ENCODE measurements around the gene SULF2.

SULF2 gene

DNA sequence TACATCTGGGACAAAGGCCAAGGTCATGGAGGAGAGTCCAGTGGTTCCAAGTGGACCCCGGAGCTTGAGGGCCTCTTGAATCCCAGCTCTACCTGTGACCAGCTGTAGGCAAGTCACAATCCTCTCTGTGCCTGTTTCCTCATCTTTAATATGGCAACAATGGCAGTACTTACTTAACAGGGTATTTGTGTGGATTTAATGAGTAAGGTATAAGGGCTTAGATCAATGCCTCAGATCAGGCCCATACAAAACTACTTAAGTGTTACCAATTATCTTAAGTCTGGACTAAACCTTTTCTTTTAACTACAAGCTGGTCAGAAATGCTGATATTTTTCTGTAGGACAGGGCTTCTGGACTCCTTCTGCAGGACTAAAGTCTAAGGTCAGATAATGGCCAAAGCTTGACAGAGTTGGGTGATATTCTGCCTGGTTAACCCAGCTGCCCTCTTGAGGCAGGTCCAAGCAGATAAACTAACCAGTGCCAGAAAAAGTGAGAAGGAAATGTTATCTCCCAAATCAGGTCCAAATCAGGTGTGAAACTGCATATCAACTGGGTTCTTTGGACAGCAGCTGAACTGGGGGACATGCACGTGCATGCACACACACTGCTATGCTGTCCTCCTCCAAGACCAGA, 2.2 kb downstream of the SULF2 start:
- Histone ChIP-seq H3K9ac (ENCODE audit: low read depth, low read length) (no peak overlapping the region), H3K36me3 (ENCODE audit: control insufficient read depth, insufficient read depth, low read length) (no peaks in the 10 kb centered on the region), H3K27ac (ENCODE audit: low read depth, low read length) (no peak overlapping the region), H3K27me3 (ENCODE audit: control insufficient read depth, insufficient read depth, low read length) (peaks cover 41% of the 10 kb centered on the region), H3K4me1 (ENCODE audit: control insufficient read depth, insufficient read depth, low read length) (peaks cover 5% of the 10 kb centered on the region; the same call in 1 of the 2 replicates), H3K4me3 (ENCODE audit: low read depth, low read length) (no peak overlapping the region), H3K9me3 (ENCODE audit: control insufficient read depth, insufficient read depth, low read length) (no peaks in the 10 kb centered on the region)

DNA sequence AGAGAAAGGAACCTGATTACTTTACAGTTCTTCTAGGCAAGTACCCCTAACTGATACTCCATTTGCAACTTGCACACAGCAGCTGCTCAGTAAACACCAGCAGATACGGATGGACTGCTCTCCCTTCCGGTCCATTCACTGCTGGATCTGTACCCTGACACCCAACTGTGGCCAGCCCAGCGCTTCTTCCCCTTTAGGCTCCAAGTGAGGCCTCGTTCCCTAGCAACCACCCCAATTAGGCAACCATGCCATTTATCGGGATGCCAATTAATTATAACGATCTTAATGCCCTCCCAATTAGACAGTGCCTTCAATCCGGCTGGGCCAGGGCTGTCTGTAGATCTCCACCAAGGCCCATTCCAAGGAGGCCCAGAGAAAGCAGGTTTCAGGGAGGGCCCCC, 3.2 kb downstream of the SULF2 start:
- Histone ChIP-seq H3K9me3 (ENCODE audit: control insufficient read depth, insufficient read depth, low read length) (no peaks in the 10 kb centered on the region), H3K4me3 (ENCODE audit: low read depth, low read length) (no peak overlapping the region), H3K27ac (ENCODE audit: low read depth, low read length) (no peak overlapping the region), H3K27me3 (ENCODE audit: control insufficient read depth, insufficient read depth, low read length) (peaks cover 38% of the 10 kb centered on the region), H3K36me3 (ENCODE audit: control insufficient read depth, insufficient read depth, low read length) (no peaks in the 10 kb centered on the region), H3K4me1 (ENCODE audit: control insufficient read depth, insufficient read depth, low read length) (peaks cover 5% of the 10 kb centered on the region; the same call in 1 of the 2 replicates), H3K9ac (ENCODE audit: low read depth, low read length) (no peak overlapping the region)

- no peak overlapping the region for H3K27ac ChIP-seq (ENCODE audit: low read depth, low read length)
- H3K4me1 ChIP-seq (ENCODE audit: control insufficient read depth, insufficient read depth, low read length), result peaks cover 1% of the 10 kb centered on the region; the same call in 1 of the 2 replicates
- H3K36me3 ChIP-seq (ENCODE audit: control insufficient read depth, insufficient read depth, low read length), result no peaks in the 10 kb centered on the region
- no peak overlapping the region for H3K9ac ChIP-seq (ENCODE audit: low read depth, low read length)
- H3K9me3 ChIP-seq (ENCODE audit: control insufficient read depth, insufficient read depth, low read length), result no peaks in the 10 kb centered on the region
- H3K27me3 ChIP-seq (ENCODE audit: control insufficient read depth, insufficient read depth, low read length), result peaks cover 33% of the 10 kb centered on the region
- no peak overlapping the region for H3K4me3 ChIP-seq (ENCODE audit: low read depth, low read length)
Measured at GRCh38 chr20:47781632-47782031, 3.6 kb downstream of the SULF2 start.

DNA sequence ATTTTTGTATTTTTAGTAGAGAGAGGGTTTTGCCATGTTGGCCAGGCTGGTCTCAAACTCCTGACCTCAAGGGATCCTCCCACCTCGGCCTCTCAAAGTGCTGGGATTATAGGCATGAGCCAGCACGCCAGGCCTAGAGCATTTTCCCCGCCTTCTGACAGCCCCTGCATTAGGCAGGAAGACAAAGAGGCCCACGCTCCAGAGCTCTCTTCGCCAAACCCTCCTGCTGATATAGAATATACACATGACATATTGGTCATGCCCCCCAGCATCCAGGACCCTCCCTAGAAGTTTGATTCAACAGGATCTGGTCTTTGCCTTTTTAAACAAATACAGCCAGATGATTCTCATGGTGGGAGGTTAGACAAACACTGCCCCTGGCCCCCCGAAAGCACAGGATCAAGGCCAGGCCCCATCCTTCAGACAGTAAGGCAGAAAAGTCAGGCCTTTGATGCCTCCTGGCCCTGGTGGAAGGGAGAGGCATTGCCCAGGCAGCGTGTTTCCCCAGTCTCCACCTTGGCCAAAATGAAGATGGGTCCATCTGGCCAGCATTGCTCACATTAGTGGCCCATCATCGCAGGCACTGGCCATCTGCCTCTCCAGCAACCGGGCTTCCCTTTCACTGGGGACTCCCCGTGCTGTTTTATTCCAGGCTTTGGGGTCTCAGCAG, 4.4 kb downstream of the SULF2 start:
- Histone ChIP-seq H3K9ac (ENCODE audit: low read depth, low read length) (no peak overlapping the region), H3K27me3 (ENCODE audit: control insufficient read depth, insufficient read depth, low read length) (peaks cover 25% of the 10 kb centered on the region), H3K36me3 (ENCODE audit: control insufficient read depth, insufficient read depth, low read length) (no peaks in the 10 kb centered on the region), H3K4me1 (ENCODE audit: control insufficient read depth, insufficient read depth, low read length) (no peaks in the 10 kb centered on the region; the same call in 1 of the 2 replicates), H3K9me3 (ENCODE audit: control insufficient read depth, insufficient read depth, low read length) (no peaks in the 10 kb centered on the region), H3K27ac (ENCODE audit: low read depth, low read length) (no peak overlapping the region), H3K4me3 (ENCODE audit: low read depth, low read length) (no peak overlapping the region)

DNA sequence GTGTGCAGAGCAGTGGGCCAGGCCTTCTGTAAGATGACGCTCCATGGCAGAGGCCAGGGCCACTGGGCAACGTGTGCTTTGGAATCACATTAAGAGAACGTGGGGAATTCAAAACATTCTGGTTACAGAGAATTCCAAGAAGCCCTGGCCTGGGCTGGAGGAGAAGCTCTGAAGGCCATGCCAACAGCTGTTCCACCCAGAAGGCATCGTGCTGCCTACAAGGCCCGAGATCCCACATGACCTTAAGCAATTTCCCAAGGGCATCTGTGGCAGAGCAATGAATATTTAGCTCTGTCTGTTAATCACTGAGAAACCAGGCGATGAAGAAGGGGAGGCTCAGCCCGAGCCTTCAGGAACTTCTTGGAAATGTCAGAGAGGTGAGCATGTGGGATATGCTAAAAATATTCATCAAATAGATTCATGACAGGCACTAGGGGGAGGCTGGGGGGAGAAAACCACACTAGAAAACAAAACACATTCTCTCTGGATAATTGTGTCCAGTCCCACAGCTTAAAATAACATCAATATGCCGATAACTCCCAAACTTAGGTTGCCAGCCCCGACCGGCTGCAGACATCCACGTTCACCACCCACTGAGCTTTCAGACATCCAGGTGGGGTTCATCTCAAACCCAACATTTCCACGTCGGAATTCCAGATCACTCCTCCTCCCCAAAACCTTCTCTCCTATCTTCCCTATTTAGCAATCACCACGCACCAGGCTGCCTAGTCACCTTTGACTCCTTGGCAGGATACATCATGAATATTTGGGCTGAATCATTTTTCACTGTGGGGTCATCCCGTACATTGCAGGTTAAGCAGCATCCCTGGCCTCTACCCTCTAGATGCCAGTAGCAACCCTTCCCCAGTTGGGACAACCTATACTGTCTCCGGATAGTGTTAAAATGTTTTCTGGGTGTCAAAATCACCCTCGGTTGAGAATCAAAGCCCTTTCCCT, 6.6 kb downstream of the SULF2 start:
- Histone ChIP-seq H3K4me1 (ENCODE audit: control insufficient read depth, insufficient read depth, low read length) (no peaks in the 10 kb centered on the region), H3K4me3 (ENCODE audit: low read depth, low read length) (no peak overlapping the region), H3K27me3 (ENCODE audit: control insufficient read depth, insufficient read depth, low read length) (peaks cover 11% of the 10 kb centered on the region), H3K27ac (ENCODE audit: low read depth, low read length) (no peak overlapping the region), H3K36me3 (ENCODE audit: control insufficient read depth, insufficient read depth, low read length) (no peaks in the 10 kb centered on the region), H3K9ac (ENCODE audit: low read depth, low read length) (no peak overlapping the region), H3K9me3 (ENCODE audit: control insufficient read depth, insufficient read depth, low read length) (no peaks in the 10 kb centered on the region)

DNA sequence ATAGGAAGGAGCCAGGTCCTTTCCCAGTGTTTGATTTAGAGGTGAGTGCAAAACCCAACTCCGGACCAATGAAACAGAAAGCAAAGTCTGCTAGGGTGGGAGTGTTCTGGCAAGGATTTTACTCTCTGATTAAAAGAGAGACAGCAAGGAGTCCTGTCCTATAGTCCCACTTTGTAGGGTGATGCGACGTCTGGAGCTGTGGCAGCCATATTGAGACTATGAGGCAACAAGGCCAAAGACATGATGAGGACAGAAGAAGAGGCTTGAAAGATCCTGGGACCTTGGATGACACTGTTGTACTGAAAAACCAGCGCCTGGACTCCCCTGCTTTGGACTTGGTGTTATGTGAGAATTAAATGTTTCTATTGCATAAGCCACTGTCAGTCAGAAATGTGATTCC, 8.1 kb downstream of the SULF2 start:
- no peaks in the 10 kb centered on the region for H3K36me3 ChIP-seq (ENCODE audit: control insufficient read depth, insufficient read depth, low read length)
- H3K4me3 ChIP-seq (ENCODE audit: low read depth, low read length), result no peak overlapping the region
- no peaks in the 10 kb centered on the region for H3K4me1 ChIP-seq (ENCODE audit: control insufficient read depth, insufficient read depth, low read length)
- no peak overlapping the region for H3K9ac ChIP-seq (ENCODE audit: low read depth, low read length)
- H3K27ac ChIP-seq (ENCODE audit: low read depth, low read length), result no peak overlapping the region
- H3K27me3 ChIP-seq (ENCODE audit: control insufficient read depth, insufficient read depth, low read length), result no peaks in the 10 kb centered on the region
- H3K9me3 ChIP-seq (ENCODE audit: control insufficient read depth, insufficient read depth, low read length), result no peaks in the 10 kb centered on the region

DNA sequence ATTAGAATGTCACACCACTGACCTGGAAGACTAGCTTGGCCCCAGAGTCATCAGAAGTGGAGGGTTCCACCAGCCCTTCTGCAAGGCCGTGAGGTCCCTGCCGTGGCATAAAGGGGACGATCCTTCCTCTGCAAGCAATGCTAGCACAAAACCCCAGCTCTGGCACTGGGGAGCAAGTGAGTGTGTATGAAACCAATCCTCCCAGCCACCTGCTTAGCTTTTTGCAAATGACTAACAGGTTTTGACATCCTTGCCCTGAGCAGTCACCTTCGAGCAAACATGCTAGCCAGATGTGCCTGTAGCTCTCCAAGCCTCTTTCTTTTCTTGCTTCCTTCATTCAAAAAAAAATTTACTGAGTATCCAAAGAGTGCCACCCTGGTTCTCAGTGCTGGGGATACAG, 8.6 kb downstream of the SULF2 start:
- Histone ChIP-seq H3K4me3 (ENCODE audit: low read depth, low read length) (no peak overlapping the region), H3K27ac (ENCODE audit: low read depth, low read length) (no peak overlapping the region), H3K9ac (ENCODE audit: low read depth, low read length) (no peak overlapping the region), H3K36me3 (ENCODE audit: control insufficient read depth, insufficient read depth, low read length) (no peaks in the 10 kb centered on the region), H3K27me3 (ENCODE audit: control insufficient read depth, insufficient read depth, low read length) (no peaks in the 10 kb centered on the region), H3K9me3 (ENCODE audit: control insufficient read depth, insufficient read depth, low read length) (no peaks in the 10 kb centered on the region), H3K4me1 (ENCODE audit: control insufficient read depth, insufficient read depth, low read length) (no peaks in the 10 kb centered on the region)

- H3K27me3 ChIP-seq (ENCODE audit: control insufficient read depth, insufficient read depth, low read length), result no peaks in the 10 kb centered on the region
- H3K27ac ChIP-seq (ENCODE audit: low read depth, low read length), result no peak overlapping the region
- no peak overlapping the region for H3K4me3 ChIP-seq (ENCODE audit: low read depth, low read length)
- H3K36me3 ChIP-seq (ENCODE audit: control insufficient read depth, insufficient read depth, low read length), result no peaks in the 10 kb centered on the region
- no peaks in the 10 kb centered on the region for H3K4me1 ChIP-seq (ENCODE audit: control insufficient read depth, insufficient read depth, low read length)
- H3K9ac ChIP-seq (ENCODE audit: low read depth, low read length), result no peak overlapping the region
- H3K9me3 ChIP-seq (ENCODE audit: control insufficient read depth, insufficient read depth, low read length), result no peaks in the 10 kb centered on the region
Measured at GRCh38 chr20:47775841-47776240, 9.4 kb downstream of the SULF2 start.

- Histone ChIP-seq H3K9ac (ENCODE audit: low read depth, low read length) (no peak overlapping the region), H3K27ac (ENCODE audit: low read depth, low read length) (no peak overlapping the region), H3K9me3 (ENCODE audit: control insufficient read depth, insufficient read depth, low read length) (no peaks in the 10 kb centered on the region), H3K27me3 (ENCODE audit: control insufficient read depth, insufficient read depth, low read length) (no peaks in the 10 kb centered on the region), H3K4me1 (ENCODE audit: control insufficient read depth, insufficient read depth, low read length) (no peaks in the 10 kb centered on the region), H3K36me3 (ENCODE audit: control insufficient read depth, insufficient read depth, low read length) (no peaks in the 10 kb centered on the region), H3K4me3 (ENCODE audit: low read depth, low read length) (no peak overlapping the region)
Measured at GRCh38 chr20:47775039-47775438, 10.2 kb downstream of the SULF2 start.

DNA sequence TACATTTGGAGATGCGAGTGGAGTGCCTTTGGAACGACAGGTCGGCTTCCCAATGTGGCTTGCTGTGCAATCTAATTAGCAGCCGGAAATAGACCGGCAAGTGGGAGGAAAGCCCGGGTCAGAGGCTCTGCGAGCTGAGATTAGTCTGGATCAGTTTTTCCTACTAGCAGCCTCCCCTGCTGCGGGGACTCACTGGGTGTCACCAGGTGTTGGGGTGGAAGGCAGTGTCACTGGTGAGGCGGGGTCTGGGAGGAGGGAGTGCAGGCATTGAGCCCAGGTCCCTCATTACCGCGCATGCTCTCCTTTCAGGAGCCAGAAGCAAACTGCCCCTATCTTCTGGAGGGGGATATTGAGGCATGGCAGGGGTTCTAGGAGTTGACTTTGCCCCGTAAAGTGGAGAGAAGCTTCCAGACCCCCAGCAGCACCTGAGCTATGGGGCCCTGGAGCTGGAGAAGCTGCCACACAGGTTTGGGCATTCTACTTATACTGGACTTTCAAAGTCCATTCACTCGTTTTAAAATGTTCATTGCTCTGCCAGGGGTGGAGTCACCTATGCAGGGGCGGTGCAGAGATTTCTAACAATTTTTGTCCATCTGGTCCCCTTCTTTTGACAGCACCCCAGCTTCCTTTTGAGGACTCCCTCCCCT, 11.0 kb downstream of the SULF2 start:
- Histone ChIP-seq H3K4me3 (ENCODE audit: low read depth, low read length) (no peak overlapping the region), H3K36me3 (ENCODE audit: control insufficient read depth, insufficient read depth, low read length) (no peaks in the 10 kb centered on the region), H3K9ac (ENCODE audit: low read depth, low read length) (no peak overlapping the region), H3K4me1 (ENCODE audit: control insufficient read depth, insufficient read depth, low read length) (no peaks in the 10 kb centered on the region), H3K9me3 (ENCODE audit: control insufficient read depth, insufficient read depth, low read length) (no peaks in the 10 kb centered on the region), H3K27ac (ENCODE audit: low read depth, low read length) (no peak overlapping the region), H3K27me3 (ENCODE audit: control insufficient read depth, insufficient read depth, low read length) (no peaks in the 10 kb centered on the region)

Data from HUES48 (cell line).